HepG2 (cell line): ENCODE results near the gene PRM3. TPM values are rescaled to one million over a fixed set of nuclear protein-coding genes. Genes with fewer than 3 reads are reported as not detected.

Experiments
- ATAC-seq: fragments of 200-7000 bp; cut with Tn5 transposase; 3 replicates; pipeline ENCODE4 v1.9.1; 2020; ENCODE audit warnings: mild to moderate bottlenecking, moderate library complexity
- BruUV-seq: library from RNA; stranded (reverse); fragments of 400-500 nt; replicated peaks from 2 replicates; lab custom pipeline; 2021; lab: Mats Ljungman, UMichigan
- CTCF ChIA-PET: fragments of 300-600 bp; formaldehyde crosslinking; extraction: SDS; loops from one replicate; lab custom pipeline; 2021; ENCODE audit warnings: low total read pairs, inconsistent platforms, low intra/inter-chr PET ratio; lab: Yijun Ruan, JAX
- POLR2A ChIA-PET: fragments of 350-600 bp; sonication (Branson Sonifier 250); formaldehyde crosslinking; loops from one replicate; lab custom pipeline; 2020; ENCODE audit warnings: antibody characterized with exemption, inconsistent platforms; lab: Yijun Ruan, JAX
- DNase-seq: peaks from one replicate; pipeline ENCODE4 v3.0.0-alpha.2; 2015; ENCODE audit warnings: low spot score
- FAIRE-seq: peaks from 3 replicates; lab custom pipeline; 2011; peaks lifted over from hg19 to GRCh38; lab: Jason Lieb, UNC
- H2AFZ ChIP-seq: one replicate; pipeline ENCODE4 v1.6.1; 2011; ENCODE audit warnings: low read length, inconsistent platforms
- H3K27ac ChIP-seq: fragments of 300-600 bp; 3 replicates; pipeline ENCODE4 v1.8.0; 2011; ENCODE audit warnings: mixed run types, mild to moderate bottlenecking, mixed read lengths, low read length, inconsistent platforms; ENCODE audit not compliant: insufficient read depth; ENCODE audit errors: extremely low read length
- H3K27me3 ChIP-seq, 2 experiments: fragments of 200-600 bp in 1 of 2; 2 replicates in 1 of 2; 3 replicates in 1 of 2; pipeline versions ENCODE4 v1.6.0 to v1.8.0; 2011; ENCODE audit warnings: low read length in 2 of 2, mild to moderate bottlenecking in 2 of 2, moderate library complexity in 2 of 2, inconsistent platforms in 1 of 2; ENCODE audit not compliant: insufficient read depth in 2 of 2, control insufficient read depth in 1 of 2
- H3K36me3 ChIP-seq, 2 experiments: fragments of 200-600 bp in 1 of 2; replicated peaks in 1 of 2; 2 replicates in 1 of 2; 3 replicates in 1 of 2; pipeline versions ENCODE4 v1.5.1 to v1.8.0; 2011; ENCODE audit warnings: low read length in 2 of 2, inconsistent platforms in 1 of 2; ENCODE audit not compliant: insufficient read depth in 2 of 2, control insufficient read depth in 1 of 2
- H3K4me1 ChIP-seq: 2 replicates; pipeline ENCODE4 v1.5.1; 2012; ENCODE audit warnings: low read length, inconsistent platforms; ENCODE audit not compliant: insufficient read depth
- H3K4me2 ChIP-seq: 2 replicates; pipeline ENCODE4 v1.6.0; 2011; ENCODE audit warnings: low read depth, low read length, inconsistent platforms
- H3K4me3 ChIP-seq, 3 experiments: fragments of 200-600 bp in 1 of 3; sonication (generic), shearing (Covaris generic) in 1 of 3; replicated peaks in 1 of 3; 2 replicates each; pipeline ENCODE4 v1.5.1; 2011 to 2016; ENCODE audit warnings: low read length in 3 of 3, inconsistent platforms in 2 of 3, low read depth in 2 of 3, mild to moderate bottlenecking in 2 of 3, control low read depth in 1 of 3, mixed read lengths in 1 of 3; ENCODE audit not compliant: insufficient read depth in 1 of 3
- H3K79me2 ChIP-seq: one replicate; pipeline ENCODE4 v1.6.1; 2011; ENCODE audit warnings: low read length, inconsistent platforms; ENCODE audit not compliant: insufficient read depth
- H3K9ac ChIP-seq: 2 replicates; pipeline ENCODE4 v1.6.0; 2011; ENCODE audit warnings: mild to moderate bottlenecking, low read depth, low read length, inconsistent platforms; ENCODE audit not compliant: insufficient read depth
- H3K9me3 ChIP-seq: 2 replicates; pipeline ENCODE4 v1.5.1; 2012; ENCODE audit warnings: mild to moderate bottlenecking, low read length
- H4K20me1 ChIP-seq: 2 replicates; pipeline ENCODE4 v1.6.0; 2011; ENCODE audit warnings: inconsistent platforms, mild to moderate bottlenecking, low read length, moderate library complexity; ENCODE audit not compliant: insufficient read depth
- PAWR ChIP-seq: sonication (generic); formaldehyde crosslinking; IDR thresholded peaks from 2 replicates; pipeline ENCODE4 v1.4.0; 2020; ENCODE audit warnings: missing genetic modification reagents, mild to moderate bottlenecking, borderline replicate concordance
- PCBP2 ChIP-seq: fragments of 200-400 bp; formaldehyde crosslinking; optimal IDR thresholded peaks from 2 replicates; pipeline ENCODE3; 2018; ENCODE audit warnings: low read length, low read depth; ENCODE audit not compliant: poor library complexity, severe bottlenecking
- RBFOX2 ChIP-seq: fragments of 200-400 bp; formaldehyde crosslinking; IDR thresholded peaks from 2 replicates; pipeline ENCODE4 v1.6.1; 2017; ENCODE audit warnings: low read depth, mild to moderate bottlenecking, low read length
- SALL1 ChIP-seq: sonication (generic); formaldehyde crosslinking; IDR thresholded peaks from 2 replicates; pipeline ENCODE4 v1.8.0; 2022; ENCODE audit warnings: mild to moderate bottlenecking, missing genetic modification reagents
- TEAD3 ChIP-seq: optimal IDR thresholded peaks from 2 replicates; pipeline ENCODE3; 2016; ENCODE audit warnings: borderline replicate concordance
- ZBTB33 ChIP-seq: sonication (generic); formaldehyde crosslinking; IDR thresholded peaks from 2 replicates; pipeline ENCODE4 v1.4.0; 2020; ENCODE audit warnings: missing genetic modification reagents
- ZFP91 ChIP-seq: sonication (generic); formaldehyde crosslinking; IDR thresholded peaks from 2 replicates; pipeline ENCODE4 v1.9.0; 2022; ENCODE audit warnings: missing genetic modification reagents, mild to moderate bottlenecking, borderline replicate concordance
- ZFX ChIP-seq: sonication (generic); formaldehyde crosslinking; IDR thresholded peaks from 2 replicates; pipeline ENCODE4 v1.4.0; 2020; ENCODE audit warnings: mild to moderate bottlenecking, low read depth, missing genetic modification reagents, moderate library complexity
- ZNF570 ChIP-seq: sonication (generic); formaldehyde crosslinking; IDR thresholded peaks from 2 replicates; pipeline ENCODE4 v1.4.0; 2020; ENCODE audit warnings: mild to moderate bottlenecking, missing genetic modification reagents, borderline replicate concordance
- ZNF572 ChIP-seq: sonication (generic); formaldehyde crosslinking; IDR thresholded peaks from 2 replicates; pipeline ENCODE4 v1.5.1; 2020; ENCODE audit warnings: mild to moderate bottlenecking, missing genetic modification reagents
- ZNF687 ChIP-seq: sonication (generic); formaldehyde crosslinking; IDR thresholded peaks from 2 replicates; pipeline ENCODE4 v1.5.1; 2020; ENCODE audit warnings: mild to moderate bottlenecking, missing genetic modification reagents, moderate library complexity
- WGBS: methylation state at CpG from one replicate; pipeline ENCODE4 v1.1.6; 2017; ENCODE audit warnings: low lambda C conversion rate; 5-methylcytosine and 5-hydroxymethylcytosine counted together
- in situ Hi-C: cut with HindIII; loops from 2 replicates; pipeline ENCODE4 v1.10.0; 2017; ENCODE audit warnings: low pct_unique_long_range_greater_than_20kb; ENCODE audit not compliant: extremely low pct_ligation_motif_present
- intact Hi-C: fragments of 100-400 bp; cut with micrococcal nuclease; formaldehyde crosslinking; loops from one replicate; pipeline ENCODE4 v1.10.0; 2022; ENCODE audit not compliant: unreplicated experiment
- polyA plus RNA-seq, 8 experiments: library from polyadenylated mRNA; depleted of rRNA in 3 of 8; stranded (reverse) in 7 of 8; unstranded in 1 of 8; fragments of >200 nt; fragmentation: Illumina TruSeq in 4 of 8; extraction: Trizol in 4 of 8; gene quantifications; 2 replicates each; pipeline versions ENCODE4 v1.2.1 to v1.2.3, GENCODE V29; 2011 to 2016; ENCODE audit warnings: low read depth in 4 of 8, missing spikeins in 1 of 8, mixed read lengths in 1 of 8; ENCODE audit not compliant: insufficient read depth in 1 of 8
- total RNA-seq, 5 experiments: library from RNA; depleted of rRNA; stranded (reverse); fragments of >200 nt; fragmentation: Illumina TruSeq; extraction: Trizol; gene quantifications; 2 replicates each; pipeline ENCODE4 v1.2.3, GENCODE V29; 2016; ENCODE audit warnings: low read depth in 1 of 5
- TF ChIP-seq, protein P1 (sequence below): sonication (generic); formaldehyde crosslinking; IDR thresholded peaks from 2 replicates; pipeline ENCODE4 v1.5.0; 2020; ENCODE audit warnings: missing genetic modification reagents

The PRM3 gene
- total and polyA plus RNA-seq, 2 of the 13 experiments (the other 11 are each of a cell fraction or from before 2014, with no cell fraction given), result not detected

DNA sequence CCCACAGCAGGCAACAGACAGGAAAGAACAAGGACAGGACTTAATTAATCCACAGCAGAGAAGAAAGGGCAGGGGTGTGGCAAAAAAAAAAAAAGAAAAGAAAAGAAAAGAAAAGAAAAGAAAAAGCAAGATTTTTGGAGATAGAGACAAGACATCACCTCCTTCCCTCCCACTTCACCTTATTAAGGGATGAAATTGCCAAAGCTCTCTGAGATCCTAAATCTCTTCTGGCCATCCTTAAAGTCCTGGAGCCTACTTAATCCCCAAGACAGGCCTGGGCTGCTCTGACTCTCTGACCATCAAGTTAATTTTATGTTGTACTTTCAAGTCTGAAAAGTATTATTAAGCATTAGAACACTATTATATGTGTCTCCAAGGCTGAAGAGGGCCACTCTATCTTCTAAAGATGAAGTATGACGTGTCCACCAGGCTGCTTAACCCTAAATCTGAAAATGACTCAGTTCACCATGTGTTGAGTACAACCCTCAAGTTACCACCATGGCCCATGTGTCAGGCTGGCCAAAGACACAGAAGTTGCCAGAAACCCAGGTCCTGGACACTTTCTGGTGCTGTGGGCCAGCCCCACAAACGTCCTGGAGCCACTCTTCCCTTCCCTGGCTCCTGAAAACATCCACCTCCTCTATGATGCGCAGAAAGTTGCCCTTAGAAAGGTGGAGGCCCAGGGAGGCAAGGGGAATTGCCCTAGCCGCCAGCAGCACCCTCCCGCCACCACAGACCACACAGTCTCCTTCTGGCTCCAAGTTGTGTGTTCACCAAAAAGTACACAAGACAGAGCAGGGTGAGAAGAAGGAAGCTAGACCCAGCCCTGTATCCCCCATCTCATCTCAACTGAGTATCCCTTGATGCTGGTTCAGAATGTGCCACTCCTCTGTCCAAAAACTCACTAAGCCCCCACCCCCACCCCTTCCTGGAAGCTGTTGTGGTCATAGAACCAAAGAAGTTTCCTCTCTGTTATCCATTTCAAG is 20.1 kb downstream of the PRM3 start:
- peaks cover 47% of the 10 kb centered on the region for H4K20me1 ChIP-seq
- peak overlapping the region; percentile 60 to 95 (median 87) for H3K4me3 ChIP-seq
- intact Hi-C loops, result loop anchor here (1.0 kb wide), 1 partner anchor 282 kb away; no protein-coding TSS in a partner anchor
- ATAC-seq, result no peak
- 88% methylated on average over 5 of the region's 5 CpGs for WGBS
- 0 out of 2 replicates have a peak overlapping the region, but pooled peaks have one; percentile 11 for H3K9ac ChIP-seq
- peaks cover 2 to 8% of the 10 kb centered on the region in 2 experiments; a peak in 4 of 5 replicates for H3K36me3 ChIP-seq
- H3K79me2 ChIP-seq, result peaks cover 28% of the 10 kb centered on the region
- no peak for DNase-seq
- H3K27ac ChIP-seq, result no peak overlapping the region
- H3K4me2 ChIP-seq, result peak overlapping the region; percentile 85
- H3K9me3 ChIP-seq, result no peaks in the 10 kb centered on the region
- peak; percentile 4 for FAIRE-seq
- in situ Hi-C loops, result no loop called here
- CTCF ChIA-PET, result interaction anchor here (5.2 kb wide), 1 partner anchor 103 kb away, joined by 38 read pairs; no protein-coding TSS in a partner anchor
- no TSS peak for BruUV-seq
- H3K4me1 ChIP-seq, result peaks cover 74% of the 10 kb centered on the region
- H2AFZ ChIP-seq, result no peak overlapping the region
- POLR2A ChIA-PET, result interaction anchor here (0.7 to 9.0 kb wide), 17 partner anchors 9 to 309 kb away, joined by 3 to 351 read pairs (median 9); partner anchors contain the start of genes CLEC16A, PRM1, PRM2 and PRM3
- H3K27me3 ChIP-seq, result no peaks in the 10 kb centered on the region; a peak in 1 of 5 replicates
- no peak for TF ChIP-seq PAWR (CRISPR knock-in tag)
- TF ChIP-seq, protein P1, sequence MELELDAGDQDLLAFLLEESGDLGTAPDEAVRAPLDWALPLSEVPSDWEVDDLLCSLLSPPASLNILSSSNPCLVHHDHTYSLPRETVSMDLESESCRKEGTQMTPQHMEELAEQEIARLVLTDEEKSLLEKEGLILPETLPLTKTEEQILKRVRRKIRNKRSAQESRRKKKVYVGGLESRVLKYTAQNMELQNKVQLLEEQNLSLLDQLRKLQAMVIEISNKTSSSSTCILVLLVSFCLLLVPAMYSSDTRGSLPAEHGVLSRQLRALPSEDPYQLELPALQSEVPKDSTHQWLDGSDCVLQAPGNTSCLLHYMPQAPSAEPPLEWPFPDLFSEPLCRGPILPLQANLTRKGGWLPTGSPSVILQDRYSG (CRISPR knock-in tag), result no peak
- TF ChIP-seq TEAD3 (CRISPR knock-in tag), result peak; percentile 30
- peak; percentile 99 for TF ChIP-seq ZBTB33 (CRISPR knock-in tag)
- TF ChIP-seq ZFP91 (CRISPR knock-in tag), result peak; percentile 40; the same call in 1 of the 2 replicates
- no peak for TF ChIP-seq PCBP2
- TF ChIP-seq ZNF687 (CRISPR knock-in tag), result peak; percentile 70
- peak; percentile 49; the same call in 1 of the 2 replicates for TF ChIP-seq SALL1 (CRISPR knock-in tag)
- peak; percentile 4; the same call in 1 of the 2 replicates for TF ChIP-seq ZFX (CRISPR knock-in tag)
- TF ChIP-seq RBFOX2, result 0 out of 2 replicates have a peak, but pooled peaks have one; percentile 51
- no peak for TF ChIP-seq ZNF570
- TF ChIP-seq ZNF572 (CRISPR knock-in tag), result peak; percentile 86; the same call in 1 of the 2 replicates
